Stomach (tissue), 9 donors: ENCODE measurements around the gene STAG3. TPM values are rescaled to one million over a fixed set of nuclear protein-coding genes. Genes with fewer than 3 reads are reported as not detected.
"Not testable (repeated sequence)": the region's sequence is repeated elsewhere in the genome, so short reads cannot be mapped to it uniquely, and the experiment has no call there.

Experiments
- DNase-seq, 2 donors: peaks; one replicate each; pipeline versions ENCODE4 v3.0.0 to v3.0.0-alpha.2; 2013 to 2019
- H3K27ac ChIP-seq, 5 donors: fragments of 200-600 bp in 4 of 5; sonication (generic) in 4 of 5; one replicate each; pipeline ENCODE4 v1.5.1; 2013 to 2019; ENCODE audit warnings: mild to moderate bottlenecking in 1 of 5, moderate library complexity in 1 of 5
- H3K27me3 ChIP-seq, 3 donors: fragments of 200-600 bp; sonication (generic); one replicate each; pipeline ENCODE4 v1.5.1; 2017 to 2019; ENCODE audit warnings: mixed run types in 1 of 3
- H3K36me3 ChIP-seq, 4 donors: fragments of 200-600 bp; sonication (generic); 1 replicate in 3 of 4; 2 replicates in 1 of 4; pipeline ENCODE4 v1.5.1; 2016 to 2019
- H3K4me1 ChIP-seq, 4 donors: fragments of 200-600 bp; sonication (generic); one replicate each; pipeline ENCODE4 v1.5.1; 2016 to 2019
- H3K4me3 ChIP-seq, 4 donors: fragments of 200-600 bp; sonication (generic) in 3 of 4; one replicate each; pipeline ENCODE4 v1.5.1; 2016 to 2019; ENCODE audit warnings: mild to moderate bottlenecking in 1 of 4
- H3K9me3 ChIP-seq, 4 donors: fragments of 200-600 bp; sonication (generic); one replicate each; pipeline ENCODE4 v1.5.1; 2016 to 2019
- CTCF ChIP-seq, 7 experiments: fragments of 450-650 bp in 4 of 7; fragments of 200-600 bp in 3 of 7; sonication (generic) in 3 of 7; IDR thresholded peaks; one replicate each; pipeline ENCODE4 v1.5.1; 2016 to 2019; ENCODE audit warnings: antibody characterized with exemption in 7 of 7, control low read depth in 2 of 7, mild to moderate bottlenecking in 1 of 7
- EP300 ChIP-seq: sonication (generic); formaldehyde crosslinking; IDR thresholded peaks from one replicate; pipeline ENCODE4 v1.6.1; 2017; ENCODE audit warnings: antibody characterized with exemption
- POLR2A ChIP-seq, 4 donors: fragments of 450-650 bp; IDR thresholded peaks; one replicate each; pipeline ENCODE4 v1.6.1; 2016; ENCODE audit warnings: antibody characterized with exemption in 4 of 4, control low read depth in 2 of 4, mild to moderate bottlenecking in 1 of 4, moderate library complexity in 1 of 4
- POLR2AphosphoS5 ChIP-seq, 3 donors: sonication (generic); formaldehyde crosslinking; IDR thresholded peaks; one replicate each; pipeline ENCODE4 v1.6.1; 2016; ENCODE audit warnings: antibody characterized with exemption in 3 of 3
- WGBS, 5 donors: extraction: QIAGEN DNeasy Blood & Tissue Kit in 3 of 5; methylation state at CpG; one replicate each; pipeline versions ENCODE4 v1.1.5 to v1.1.7; 2013 to 2018; 5-methylcytosine and 5-hydroxymethylcytosine counted together
- intact Hi-C: fragments of 100-400 bp; cut with DNase I; formaldehyde crosslinking; loops from one replicate; pipeline ENCODE4 v1.15.1; 2023; ENCODE audit warnings: low total_unique reads
- polyA plus RNA-seq, 3 donors: library from polyadenylated mRNA; stranded (reverse); fragments of 200-250 nt; gene quantifications; one replicate each; pipeline ENCODE4 v1.2.3, GENCODE V29; 2013
- total RNA-seq, 5 donors: library from RNA; depleted of rRNA; stranded (reverse); fragments of >200 nt; gene quantifications; one replicate each; pipeline versions ENCODE4 v1.1.0 to v1.2.3, GENCODE V29; 2014 to 2016
- donor health status: healthy with polysubstance abuse.
- donor health status: Bipolar disorder and iron deficiency.
- donor health status: healthy.

STAG3 gene
- total and polyA plus RNA-seq, 8 donors: 0.50 to 8.8 (median 1.2) TPM; not detected in 4

DNA sequence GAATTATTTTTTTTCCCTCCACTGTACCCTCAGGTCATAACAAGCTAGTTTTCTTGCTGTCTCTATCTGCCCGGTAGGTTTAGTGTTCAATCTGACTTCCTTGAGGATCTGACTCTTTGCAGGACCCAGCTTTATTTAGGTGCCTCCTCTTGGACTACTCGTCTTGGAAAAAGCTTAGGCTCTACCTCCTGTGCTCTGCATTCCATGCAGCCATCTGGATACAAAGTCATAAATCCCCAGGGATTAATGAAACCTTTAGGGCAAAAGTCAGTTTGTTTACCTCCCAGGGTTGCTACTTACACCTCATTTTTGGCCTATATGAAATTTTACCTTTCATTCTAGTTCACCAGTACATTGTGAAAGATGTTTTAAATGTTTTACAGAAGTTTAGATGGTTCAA, 8.0 kb downstream of the STAG3 start:
- Histone ChIP-seq H3K4me3 (no peak overlapping the region), H3K27ac (no peak overlapping the region), H3K36me3 (no peaks in the 10 kb centered on the region), H3K4me1 (no peaks in the 10 kb centered on the region), H3K27me3 (peaks cover 0 to 9% (median 0%) of the 10 kb centered on the region in 3 donors), H3K9me3 (no peaks in the 10 kb centered on the region)
- intact Hi-C loops: no loop called here
- TF ChIP-seq POLR2A (IDR thresholded peaks at IDR 0.05) (no peak), CTCF (IDR thresholded peaks at IDR 0.05) (no peak), EP300 (no peak), POLR2AphosphoS5 (IDR thresholded peaks at IDR 0.05) (no peak)
- WGBS, 5 donors: 65 to 84% (median 74%) methylated on average over 2 of the region's 2 CpGs
- DNase-seq: no peak

GRCh38 chr7:100189061-100189460, 11.3 kb downstream of the STAG3 start:
- intact Hi-C loops: no loop called here
- no peaks in the 10 kb centered on the region for H3K9me3 ChIP-seq
- no peaks in the 10 kb centered on the region for H3K4me1 ChIP-seq
- 68 to 77% (median 72%) methylated on average over 3 of the region's 3 CpGs for WGBS, 5 donors
- no peak overlapping the region for H3K4me3 ChIP-seq
- DNase-seq: no peak
- TF ChIP-seq POLR2A (IDR thresholded peaks at IDR 0.05) (no peak), POLR2AphosphoS5 (IDR thresholded peaks at IDR 0.05) (no peak), CTCF (IDR thresholded peaks at IDR 0.05) (no peak), EP300 (no peak)
- no peaks in the 10 kb centered on the region for H3K36me3 ChIP-seq
- H3K27ac ChIP-seq: no peak overlapping the region
- no peaks in the 10 kb centered on the region for H3K27me3 ChIP-seq

- DNase-seq: peak in 1 of 2 donors; percentile 57
- TF ChIP-seq CTCF (IDR thresholded peaks at IDR 0.05) (peak in 2 of 7 experiments; percentile 10 to 13), EP300 (no peak), POLR2A (IDR thresholded peaks at IDR 0.05) (no peak), POLR2AphosphoS5 (IDR thresholded peaks at IDR 0.05) (no peak)
- intact Hi-C loops: no loop called here
- Histone ChIP-seq H3K4me1 (no peaks in the 10 kb centered on the region), H3K9me3 (no peaks in the 10 kb centered on the region), H3K36me3 (no peaks in the 10 kb centered on the region), H3K27me3 (no peaks in the 10 kb centered on the region), H3K27ac (no peak overlapping the region), H3K4me3 (no peak overlapping the region)
- WGBS, 5 donors: 51 to 62% (median 60%) methylated on average over 4 of the region's 4 CpGs
Observed at GRCh38 chr7:100190048-100190711, 12.5 kb downstream of the STAG3 start.

- Histone ChIP-seq H3K9me3 (no peaks in the 10 kb centered on the region), H3K27me3 (no peaks in the 10 kb centered on the region), H3K36me3 (no peaks in the 10 kb centered on the region), H3K4me1 (no peaks in the 10 kb centered on the region), H3K4me3 (no peak overlapping the region), H3K27ac (no peak overlapping the region)
- intact Hi-C loops: no loop called here
- TF ChIP-seq POLR2A (IDR thresholded peaks at IDR 0.05) (no peak), POLR2AphosphoS5 (IDR thresholded peaks at IDR 0.05) (no peak)
- DNase-seq: no peak
- WGBS, 5 donors: 46 to 67% (median 51%) methylated on average over 2 of the region's 2 CpGs
Observed at GRCh38 chr7:100191775-100192174, 14.1 kb downstream of the STAG3 start.

- H3K36me3 ChIP-seq, H3K4me3 ChIP-seq, H3K9me3 ChIP-seq, intact Hi-C loops, DNase-seq, H3K27ac ChIP-seq, H3K4me1 ChIP-seq, H3K27me3 ChIP-seq: not testable (repeated sequence)
- 92 to 96% (median 93%) methylated on average over 6 of the region's 6 CpGs for WGBS, 5 donors
Observed at GRCh38 chr7:100192281-100192862, 14.7 kb downstream of the STAG3 start.
